HepG2 (cell line): Measurements from ENCODE around the gene EGFR. TPM values are rescaled to one million over a fixed set of nuclear protein-coding genes. Genes with fewer than 3 reads are reported as not detected.
A peak's percentile ranks its signal among the peaks of the same experiment; 100 is the strongest.

Experiments
- ATAC-seq: fragments of 200-7000 bp; cut with Tn5 transposase; 3 replicates; pipeline ENCODE4 v1.9.1; 2020; ENCODE audit warnings: mild to moderate bottlenecking, moderate library complexity
- BruUV-seq: library from RNA; stranded (reverse); fragments of 400-500 nt; replicated peaks from 2 replicates; lab custom pipeline; 2021; lab: Mats Ljungman, UMichigan
- CTCF ChIA-PET: fragments of 300-600 bp; formaldehyde crosslinking; extraction: SDS; loops from one replicate; lab custom pipeline; 2021; ENCODE audit warnings: low total read pairs, inconsistent platforms, low intra/inter-chr PET ratio; lab: Yijun Ruan, JAX
- POLR2A ChIA-PET: fragments of 350-600 bp; sonication (Branson Sonifier 250); formaldehyde crosslinking; loops from one replicate; lab custom pipeline; 2020; ENCODE audit warnings: antibody characterized with exemption, inconsistent platforms; lab: Yijun Ruan, JAX
- DNase-seq: peaks from one replicate; pipeline ENCODE4 v3.0.0-alpha.2; 2015; ENCODE audit warnings: low spot score
- FAIRE-seq: peaks from 3 replicates; lab custom pipeline; 2011; peaks lifted over from hg19 to GRCh38; lab: Jason Lieb, UNC
- H2AFZ ChIP-seq: one replicate; pipeline ENCODE4 v1.6.1; 2011; ENCODE audit warnings: low read length, inconsistent platforms
- H3K27ac ChIP-seq: fragments of 300-600 bp; 3 replicates; pipeline ENCODE4 v1.8.0; 2011; ENCODE audit warnings: mixed run types, mild to moderate bottlenecking, mixed read lengths, low read length, inconsistent platforms; ENCODE audit not compliant: insufficient read depth; ENCODE audit errors: extremely low read length
- H3K27me3 ChIP-seq, 2 experiments: fragments of 200-600 bp in 1 of 2; 2 replicates in 1 of 2; 3 replicates in 1 of 2; pipeline versions ENCODE4 v1.6.0 to v1.8.0; 2011; ENCODE audit warnings: low read length in 2 of 2, mild to moderate bottlenecking in 2 of 2, moderate library complexity in 2 of 2, inconsistent platforms in 1 of 2; ENCODE audit not compliant: insufficient read depth in 2 of 2, control insufficient read depth in 1 of 2
- H3K36me3 ChIP-seq, 2 experiments: fragments of 200-600 bp in 1 of 2; replicated peaks in 1 of 2; 2 replicates in 1 of 2; 3 replicates in 1 of 2; pipeline versions ENCODE4 v1.5.1 to v1.8.0; 2011; ENCODE audit warnings: low read length in 2 of 2, inconsistent platforms in 1 of 2; ENCODE audit not compliant: insufficient read depth in 2 of 2, control insufficient read depth in 1 of 2
- H3K4me1 ChIP-seq: 2 replicates; pipeline ENCODE4 v1.5.1; 2012; ENCODE audit warnings: low read length, inconsistent platforms; ENCODE audit not compliant: insufficient read depth
- H3K4me2 ChIP-seq: 2 replicates; pipeline ENCODE4 v1.6.0; 2011; ENCODE audit warnings: low read depth, low read length, inconsistent platforms
- H3K4me3 ChIP-seq, 3 experiments: fragments of 200-600 bp in 1 of 3; sonication (generic), shearing (Covaris generic) in 1 of 3; replicated peaks in 1 of 3; 2 replicates each; pipeline ENCODE4 v1.5.1; 2011 to 2016; ENCODE audit warnings: low read length in 3 of 3, inconsistent platforms in 2 of 3, low read depth in 2 of 3, mild to moderate bottlenecking in 2 of 3, control low read depth in 1 of 3, mixed read lengths in 1 of 3; ENCODE audit not compliant: insufficient read depth in 1 of 3
- H3K79me2 ChIP-seq: one replicate; pipeline ENCODE4 v1.6.1; 2011; ENCODE audit warnings: low read length, inconsistent platforms; ENCODE audit not compliant: insufficient read depth
- H3K9ac ChIP-seq: 2 replicates; pipeline ENCODE4 v1.6.0; 2011; ENCODE audit warnings: mild to moderate bottlenecking, low read depth, low read length, inconsistent platforms; ENCODE audit not compliant: insufficient read depth
- H3K9me3 ChIP-seq: 2 replicates; pipeline ENCODE4 v1.5.1; 2012; ENCODE audit warnings: mild to moderate bottlenecking, low read length
- H4K20me1 ChIP-seq: 2 replicates; pipeline ENCODE4 v1.6.0; 2011; ENCODE audit warnings: inconsistent platforms, mild to moderate bottlenecking, low read length, moderate library complexity; ENCODE audit not compliant: insufficient read depth
- ARID5B ChIP-seq: IDR thresholded peaks from 2 replicates; pipeline ENCODE4 v1.4.0; 2020; ENCODE audit warnings: mild to moderate bottlenecking, missing genetic modification reagents
- PAXIP1 ChIP-seq: sonication (generic); formaldehyde crosslinking; conservative IDR thresholded peaks from 2 replicates; pipeline ENCODE4 v1.4.0; 2020; ENCODE audit warnings: mild to moderate bottlenecking, missing genetic modification reagents, moderate library complexity
- SETDB1 ChIP-seq: sonication (generic); formaldehyde crosslinking; IDR thresholded peaks from 2 replicates; pipeline ENCODE4 v1.5.1; 2020; ENCODE audit warnings: missing genetic modification reagents, mild to moderate bottlenecking, borderline replicate concordance
- SNAPC5 ChIP-seq: sonication (generic); formaldehyde crosslinking; IDR thresholded peaks from 2 replicates; pipeline ENCODE4 v1.8.1; 2023; ENCODE audit warnings: mild to moderate bottlenecking, missing genetic modification reagents, borderline replicate concordance
- TCF7 ChIP-seq: sonication (generic); IDR thresholded peaks from 2 replicates; pipeline ENCODE4 v1.6.1; 2016; ENCODE audit warnings: antibody characterized with exemption, low read depth
- WIZ ChIP-seq: sonication (generic); formaldehyde crosslinking; IDR thresholded peaks from 2 replicates; pipeline ENCODE4 v1.5.1; 2020; ENCODE audit warnings: mild to moderate bottlenecking, missing genetic modification reagents
- in situ Hi-C: cut with HindIII; loops from 2 replicates; pipeline ENCODE4 v1.10.0; 2017; ENCODE audit warnings: low pct_unique_long_range_greater_than_20kb; ENCODE audit not compliant: extremely low pct_ligation_motif_present
- intact Hi-C: fragments of 100-400 bp; cut with micrococcal nuclease; formaldehyde crosslinking; loops from one replicate; pipeline ENCODE4 v1.10.0; 2022; ENCODE audit not compliant: unreplicated experiment
- polyA plus RNA-seq, 8 experiments: library from polyadenylated mRNA; depleted of rRNA in 3 of 8; stranded (reverse) in 7 of 8; unstranded in 1 of 8; fragments of >200 nt; fragmentation: Illumina TruSeq in 4 of 8; extraction: Trizol in 4 of 8; gene quantifications; 2 replicates each; pipeline versions ENCODE4 v1.2.1 to v1.2.3, GENCODE V29; 2011 to 2016; ENCODE audit warnings: low read depth in 4 of 8, missing spikeins in 1 of 8, mixed read lengths in 1 of 8; ENCODE audit not compliant: insufficient read depth in 1 of 8
- total RNA-seq, 5 experiments: library from RNA; depleted of rRNA; stranded (reverse); fragments of >200 nt; fragmentation: Illumina TruSeq; extraction: Trizol; gene quantifications; 2 replicates each; pipeline ENCODE4 v1.2.3, GENCODE V29; 2016; ENCODE audit warnings: low read depth in 1 of 5

The EGFR gene
- total and polyA plus RNA-seq, 2 of the 13 experiments (the other 11 are each of a cell fraction or from before 2014, with no cell fraction given), result 7.0 to 10.0 TPM

- TF ChIP-seq SNAPC5 (CRISPR knock-in tag) (no peak), ARID5B (CRISPR knock-in tag) (peak; percentile 52; the same call in 1 of the 2 replicates), SETDB1 (CRISPR knock-in tag) (no peak)
Observed at GRCh38 chr7:54995610-54996363, 23.0 kb upstream of the EGFR start (continued).

- no TSS peak for BruUV-seq
- Histone ChIP-seq H2AFZ (no peak overlapping the region), H3K9ac (no peak overlapping the region), H3K36me3 (no peaks in the 10 kb centered on the region), H3K79me2 (no peaks in the 10 kb centered on the region), H3K4me3 (no peak overlapping the region), H3K27ac (no peak overlapping the region), H3K9me3 (no peaks in the 10 kb centered on the region), H3K27me3 (no peaks in the 10 kb centered on the region), H4K20me1 (no peaks in the 10 kb centered on the region), H3K4me1 (peaks cover 17% of the 10 kb centered on the region), H3K4me2 (no peak overlapping the region)
- ChIA-PET CTCF (no interaction called here), POLR2A (no interaction called here)
- intact Hi-C loops, result no loop called here
- FAIRE-seq (no peak), ATAC-seq (no peak), DNase-seq (no peak)
- in situ Hi-C loops, result no loop called here
- TF ChIP-seq WIZ (CRISPR knock-in tag), result no peak
- TF ChIP-seq TCF7, result no peak
- no peak for TF ChIP-seq PAXIP1 (CRISPR knock-in tag)
Observed at GRCh38 chr7:54996391-54996790, 22.4 kb upstream of the EGFR start.
